ENCODE results near the gene SMYD3.

Gene SMYD3

DNA sequence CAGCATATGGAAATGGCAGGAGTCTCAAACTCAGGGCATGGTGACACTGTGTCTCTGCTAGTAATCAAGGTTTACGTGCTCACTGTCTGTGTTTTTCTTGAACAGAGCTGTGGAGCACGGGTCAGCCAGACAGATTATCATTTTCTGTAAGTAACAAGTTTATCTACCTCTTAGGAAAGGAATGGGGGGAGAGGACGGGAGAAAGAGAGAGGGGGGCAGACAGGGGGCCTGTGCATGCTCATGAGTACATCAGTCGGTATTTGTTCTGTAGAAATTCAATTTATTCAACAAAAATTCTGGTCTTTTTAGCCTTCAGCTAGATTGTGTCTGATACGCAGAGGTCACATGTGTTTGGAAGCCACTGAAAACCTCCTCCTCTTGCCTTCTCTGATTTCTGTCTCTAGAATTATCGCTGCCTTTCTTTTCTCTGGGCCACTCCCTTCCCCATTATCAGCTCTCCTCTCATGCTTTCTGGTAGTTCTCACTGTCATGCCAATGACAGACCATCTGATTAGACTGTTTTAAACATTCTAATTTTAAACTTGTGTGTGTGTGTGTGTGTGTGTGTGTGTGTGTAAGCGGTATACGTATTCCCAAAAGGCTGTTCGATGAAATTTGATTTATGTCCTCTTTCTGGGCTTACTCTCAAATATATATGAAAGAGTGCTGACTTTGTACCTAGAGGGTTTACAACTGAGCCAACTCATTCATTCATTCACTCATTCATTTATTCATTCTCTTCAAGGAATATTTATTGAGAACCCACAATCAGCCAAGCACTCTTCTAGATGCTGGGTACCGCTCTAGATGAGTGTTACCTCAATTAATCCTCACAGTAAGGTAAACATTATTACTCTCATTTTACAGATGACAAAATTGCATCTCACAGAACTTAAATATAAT lies 715.4 kb downstream of the SMYD3 start:
- no peak overlapping the region for H3K4me3 ChIP-seq (ENCODE audit: low read depth, low read length)
- TF ChIP-seq CTCF (conservative IDR thresholded peaks at IDR 0.05; ENCODE audit: low read depth, low read length): no peak
- DNase-seq (ENCODE audit: low read depth): no peak

- peak; percentile 50 for DNase-seq (ENCODE audit: low read depth)
- TF ChIP-seq CTCF (conservative IDR thresholded peaks at IDR 0.05; ENCODE audit: low read depth, low read length): no peak
- H3K4me3 ChIP-seq (ENCODE audit: low read depth, low read length): no peak overlapping the region
These were observed 716.6 kb downstream of the SMYD3 start for GRCh38 chr1:245790441-245790840.

DNA sequence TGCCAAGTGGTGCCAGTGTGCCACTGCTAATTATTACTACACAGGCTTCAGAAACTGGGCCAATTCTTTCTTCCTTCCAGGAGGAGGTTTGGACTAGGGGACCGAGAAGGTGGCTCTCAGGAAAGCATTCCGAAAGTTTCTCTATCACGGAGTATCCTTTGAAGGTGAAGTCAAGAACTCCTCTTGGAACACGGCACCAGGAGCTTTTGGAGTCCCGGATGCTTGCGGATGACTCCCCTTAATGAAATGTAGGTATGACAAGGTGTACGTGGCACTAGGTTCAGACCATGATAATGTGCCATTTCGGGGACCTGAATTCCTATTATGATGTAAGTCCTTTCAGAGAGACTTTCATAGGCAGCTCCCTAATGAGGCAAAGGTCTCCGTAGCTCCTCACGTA lies 718.2 kb downstream of the SMYD3 start:
- no peak for DNase-seq (ENCODE audit: low read depth)
- no peak overlapping the region for H3K4me3 ChIP-seq (ENCODE audit: low read depth, low read length)
- TF ChIP-seq CTCF (conservative IDR thresholded peaks at IDR 0.05; ENCODE audit: low read depth, low read length): no peak

GRCh38 chr1:245788269-245788668 lies 718.8 kb downstream of the SMYD3 start:
- no peak overlapping the region for H3K4me3 ChIP-seq (ENCODE audit: low read depth, low read length)
- no peak for TF ChIP-seq CTCF (conservative IDR thresholded peaks at IDR 0.05; ENCODE audit: low read depth, low read length)
- peak; percentile 98 for DNase-seq (ENCODE audit: low read depth)

- no peak for TF ChIP-seq CTCF (conservative IDR thresholded peaks at IDR 0.05; ENCODE audit: low read depth, low read length)
- no peak overlapping the region for H3K4me3 ChIP-seq (ENCODE audit: low read depth, low read length)
- no peak for DNase-seq (ENCODE audit: low read depth)
These were observed 720.1 kb downstream of the SMYD3 start for GRCh38 chr1:245786948-245787347.

- no peak for DNase-seq (ENCODE audit: low read depth)
- no peak overlapping the region for H3K4me3 ChIP-seq (ENCODE audit: low read depth, low read length)
- TF ChIP-seq CTCF (conservative IDR thresholded peaks at IDR 0.05; ENCODE audit: low read depth, low read length): peak; percentile 22
These were observed 727.0 kb downstream of the SMYD3 start for GRCh38 chr1:245779797-245780755.
